GM23338 (cell line): ENCODE measurements around the gene EYS. TPM values are rescaled to one million over a fixed set of nuclear protein-coding genes. Genes with fewer than 3 reads are reported as not detected.
A peak's percentile ranks its signal among the peaks of the same experiment; 100 is the strongest.

Source experiments
- ATAC-seq: fragments of 200-7000 bp; cut with Tn5 transposase; 3 replicates; pipeline ENCODE4 v1.9.1; 2020
- DNase-seq: peaks from one replicate; pipeline ENCODE4 v3.0.0-alpha.2; 2015; ENCODE audit warnings: low spot score
- H2AFZ ChIP-seq: fragments of 200-600 bp; sonication (generic); 2 replicates; pipeline ENCODE4 v1.8.0; 2016; ENCODE audit warnings: antibody characterized with exemption, mild to moderate bottlenecking, moderate library complexity
- H3F3A ChIP-seq: fragments of 200-600 bp; sonication (generic); replicated peaks from 2 replicates; pipeline ENCODE4 v1.8.0; 2017; ENCODE audit warnings: antibody characterized with exemption, mixed run types, low read depth
- H3K27ac ChIP-seq: fragments of 200-600 bp; sonication (generic); 2 replicates; pipeline ENCODE4 v1.6.1; 2016; ENCODE audit warnings: low read depth
- H3K27me3 ChIP-seq: fragments of 200-600 bp; sonication (generic); 2 replicates; pipeline ENCODE4 v1.8.0; 2016; ENCODE audit warnings: mild to moderate bottlenecking, mixed run types, moderate library complexity; ENCODE audit not compliant: insufficient read depth
- H3K36me3 ChIP-seq: fragments of 200-600 bp; sonication (generic); 2 replicates; pipeline ENCODE4 v1.8.0; 2016; ENCODE audit warnings: mild to moderate bottlenecking; ENCODE audit not compliant: insufficient read depth
- H3K4me1 ChIP-seq: fragments of 200-600 bp; sonication (generic); 2 replicates; pipeline ENCODE4 v1.8.0; 2016; ENCODE audit warnings: mild to moderate bottlenecking, moderate library complexity; ENCODE audit not compliant: insufficient read depth
- H3K4me2 ChIP-seq: fragments of 200-600 bp; sonication (generic); 2 replicates; pipeline ENCODE4 v1.7.1; 2017; ENCODE audit warnings: mixed run types
- H3K4me3 ChIP-seq: fragments of 200-600 bp; sonication (generic); 2 replicates; pipeline ENCODE4 v1.6.1; 2016; ENCODE audit warnings: mixed run types
- H3K79me2 ChIP-seq: fragments of 200-600 bp; sonication (generic); replicated peaks from 2 replicates; pipeline ENCODE4 v1.8.0; 2017; ENCODE audit warnings: mild to moderate bottlenecking; ENCODE audit not compliant: insufficient read depth
- H3K9me2 ChIP-seq: fragments of 200-600 bp; sonication (generic); 2 replicates; pipeline ENCODE4 v1.8.0; 2017; ENCODE audit not compliant: insufficient read depth
- H4K20me1 ChIP-seq: fragments of 200-600 bp; sonication (generic); replicated peaks from 2 replicates; pipeline ENCODE4 v1.8.0; 2017; ENCODE audit warnings: mild to moderate bottlenecking; ENCODE audit not compliant: insufficient read depth
- H3K27ac Mint-ChIP-seq: 2 replicates; pipeline ENCODE4 v1.8.0; 2020; ENCODE audit warnings: inconsistent platforms, mild to moderate bottlenecking, moderate library complexity, mixed read lengths
- H3K27me3 Mint-ChIP-seq: 3 replicates; pipeline ENCODE4 v1.8.0; 2022; ENCODE audit warnings: low read depth, mild to moderate bottlenecking, moderate library complexity, mixed read lengths, inconsistent platforms; ENCODE audit not compliant: insufficient read depth, poor library complexity
- H3K36me3 Mint-ChIP-seq: 3 replicates; pipeline ENCODE4 v1.8.0; 2021; ENCODE audit warnings: low read depth, mild to moderate bottlenecking, inconsistent platforms, moderate library complexity, mixed read lengths
- H3K4me1 Mint-ChIP-seq: 3 replicates; pipeline ENCODE4 v1.8.0; 2020; ENCODE audit warnings: mild to moderate bottlenecking, inconsistent platforms, mixed read lengths
- H3K4me3 Mint-ChIP-seq: 3 replicates; pipeline ENCODE4 v1.8.0; 2021; ENCODE audit warnings: moderate library complexity, mild to moderate bottlenecking, inconsistent platforms, mixed read lengths
- H3K9me3 Mint-ChIP-seq: 3 replicates; pipeline ENCODE4 v1.8.0; 2020; ENCODE audit warnings: moderate library complexity, mild to moderate bottlenecking, inconsistent platforms, mixed read lengths
- CREB1 ChIP-seq: fragments of 250-450 bp; sonication (Bioruptor Pico); IDR thresholded peaks from 2 replicates; pipeline ENCODE4 v1.5.0; 2020; ENCODE audit warnings: low read depth, mild to moderate bottlenecking, moderate library complexity
- EZH2phosphoT487 ChIP-seq: fragments of 200-600 bp; sonication (generic); IDR thresholded peaks from one replicate; pipeline ENCODE4 v1.8.1; 2018; ENCODE audit warnings: antibody characterized with exemption; ENCODE audit not compliant: unreplicated experiment
- JUNB ChIP-seq: IDR thresholded peaks from one replicate; pipeline ENCODE4 v1.6.1; 2016; ENCODE audit warnings: antibody characterized with exemption; ENCODE audit not compliant: unreplicated experiment
- NANOG ChIP-seq: IDR thresholded peaks from 2 replicates; pipeline ENCODE4 v1.6.1; 2016; ENCODE audit warnings: antibody characterized with exemption, borderline replicate concordance
- POLR2AphosphoS5 ChIP-seq: IDR thresholded peaks from 2 replicates; pipeline ENCODE4 v1.6.1; 2016; ENCODE audit warnings: antibody characterized with exemption, low read depth
- STAT1 ChIP-seq: IDR thresholded peaks from one replicate; pipeline ENCODE4 v1.6.1; 2016; ENCODE audit warnings: antibody characterized with exemption; ENCODE audit not compliant: unreplicated experiment
- ZNF114 ChIP-seq: fragments of 250-450 bp; sonication (Bioruptor Pico); IDR thresholded peaks from 2 replicates; pipeline ENCODE4 v1.5.0; 2020; ENCODE audit warnings: mild to moderate bottlenecking, moderate library complexity
- polyA plus RNA-seq: library from polyadenylated mRNA; unstranded; fragments of >200 nt; fragmentation: Nextera tagmentation; extraction: Ambion mirVana; gene quantifications from 2 replicates; pipeline ENCODE4 v1.2.1, GENCODE V29; 2016
- total RNA-seq: library from RNA; depleted of rRNA; stranded (reverse); fragments of >200 nt; shearing (Covaris generic); gene quantifications from 2 replicates; pipeline ENCODE4 v1.2.3, GENCODE V29; 2014
- TF ChIP-seq, protein P1 (sequence below): IDR thresholded peaks from one replicate; pipeline ENCODE4 v1.6.1; 2018; ENCODE audit warnings: antibody characterized with exemption; ENCODE audit not compliant: unreplicated experiment
- TF ChIP-seq, protein P2 (sequence below): IDR thresholded peaks from 2 replicates; pipeline ENCODE4 v1.6.1; 2016; ENCODE audit warnings: antibody characterized with exemption
- TF ChIP-seq, protein P3 (sequence below), 2 experiments: fragments of 200-600 bp in 1 of 2; sonication (generic) in 1 of 2; conservative IDR thresholded peaks; 2 replicates each; pipeline versions ENCODE4 v1.5.1 to v1.6.1; 2016 to 2017; ENCODE audit warnings: antibody characterized with exemption in 2 of 2, low read depth in 2 of 2, mild to moderate bottlenecking in 2 of 2, moderate library complexity in 1 of 2

The EYS gene
- total and polyA plus RNA-seq, 2 experiments from 2014 or later, result 0.38 to 0.52 TPM

DNA sequence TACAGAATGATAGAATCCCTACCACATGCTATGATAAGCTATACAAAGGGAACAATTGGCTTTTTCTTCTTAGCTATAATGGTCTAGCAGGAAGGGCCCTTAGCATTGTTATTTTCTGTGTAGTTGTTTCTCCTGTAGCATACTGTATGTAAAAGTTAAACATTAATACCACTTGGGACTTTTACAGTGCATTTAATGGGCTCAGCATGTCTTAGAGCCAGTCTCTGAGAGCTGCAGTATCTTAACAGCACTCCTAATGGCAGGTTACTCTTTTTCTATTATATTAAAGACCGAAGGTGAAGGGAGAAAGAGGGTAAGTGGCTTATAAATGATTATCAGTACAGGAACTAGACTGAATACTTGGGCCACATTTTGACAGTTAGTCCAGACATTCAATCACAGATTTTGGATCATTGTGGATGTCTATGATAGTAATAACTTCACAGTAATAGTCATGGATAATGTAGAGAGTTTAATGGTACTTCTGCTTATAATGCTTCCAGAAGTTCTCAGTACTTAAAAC lies 1780.7 kb downstream of the EYS start (continued):
- TF ChIP-seq, protein P1, sequence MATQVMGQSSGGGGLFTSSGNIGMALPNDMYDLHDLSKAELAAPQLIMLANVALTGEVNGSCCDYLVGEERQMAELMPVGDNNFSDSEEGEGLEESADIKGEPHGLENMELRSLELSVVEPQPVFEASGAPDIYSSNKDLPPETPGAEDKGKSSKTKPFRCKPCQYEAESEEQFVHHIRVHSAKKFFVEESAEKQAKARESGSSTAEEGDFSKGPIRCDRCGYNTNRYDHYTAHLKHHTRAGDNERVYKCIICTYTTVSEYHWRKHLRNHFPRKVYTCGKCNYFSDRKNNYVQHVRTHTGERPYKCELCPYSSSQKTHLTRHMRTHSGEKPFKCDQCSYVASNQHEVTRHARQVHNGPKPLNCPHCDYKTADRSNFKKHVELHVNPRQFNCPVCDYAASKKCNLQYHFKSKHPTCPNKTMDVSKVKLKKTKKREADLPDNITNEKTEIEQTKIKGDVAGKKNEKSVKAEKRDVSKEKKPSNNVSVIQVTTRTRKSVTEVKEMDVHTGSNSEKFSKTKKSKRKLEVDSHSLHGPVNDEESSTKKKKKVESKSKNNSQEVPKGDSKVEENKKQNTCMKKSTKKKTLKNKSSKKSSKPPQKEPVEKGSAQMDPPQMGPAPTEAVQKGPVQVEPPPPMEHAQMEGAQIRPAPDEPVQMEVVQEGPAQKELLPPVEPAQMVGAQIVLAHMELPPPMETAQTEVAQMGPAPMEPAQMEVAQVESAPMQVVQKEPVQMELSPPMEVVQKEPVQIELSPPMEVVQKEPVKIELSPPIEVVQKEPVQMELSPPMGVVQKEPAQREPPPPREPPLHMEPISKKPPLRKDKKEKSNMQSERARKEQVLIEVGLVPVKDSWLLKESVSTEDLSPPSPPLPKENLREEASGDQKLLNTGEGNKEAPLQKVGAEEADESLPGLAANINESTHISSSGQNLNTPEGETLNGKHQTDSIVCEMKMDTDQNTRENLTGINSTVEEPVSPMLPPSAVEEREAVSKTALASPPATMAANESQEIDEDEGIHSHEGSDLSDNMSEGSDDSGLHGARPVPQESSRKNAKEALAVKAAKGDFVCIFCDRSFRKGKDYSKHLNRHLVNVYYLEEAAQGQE, result no peak
- TF ChIP-seq ZNF114 (CRISPR knock-in tag) (no peak), POLR2AphosphoS5 (no peak), STAT1 (no peak), EZH2phosphoT487 (no peak), CREB1 (CRISPR knock-in tag) (no peak), JUNB (no peak)
- TF ChIP-seq, protein P2, sequence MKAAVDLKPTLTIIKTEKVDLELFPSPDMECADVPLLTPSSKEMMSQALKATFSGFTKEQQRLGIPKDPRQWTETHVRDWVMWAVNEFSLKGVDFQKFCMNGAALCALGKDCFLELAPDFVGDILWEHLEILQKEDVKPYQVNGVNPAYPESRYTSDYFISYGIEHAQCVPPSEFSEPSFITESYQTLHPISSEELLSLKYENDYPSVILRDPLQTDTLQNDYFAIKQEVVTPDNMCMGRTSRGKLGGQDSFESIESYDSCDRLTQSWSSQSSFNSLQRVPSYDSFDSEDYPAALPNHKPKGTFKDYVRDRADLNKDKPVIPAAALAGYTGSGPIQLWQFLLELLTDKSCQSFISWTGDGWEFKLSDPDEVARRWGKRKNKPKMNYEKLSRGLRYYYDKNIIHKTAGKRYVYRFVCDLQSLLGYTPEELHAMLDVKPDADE, result no peak

DNA sequence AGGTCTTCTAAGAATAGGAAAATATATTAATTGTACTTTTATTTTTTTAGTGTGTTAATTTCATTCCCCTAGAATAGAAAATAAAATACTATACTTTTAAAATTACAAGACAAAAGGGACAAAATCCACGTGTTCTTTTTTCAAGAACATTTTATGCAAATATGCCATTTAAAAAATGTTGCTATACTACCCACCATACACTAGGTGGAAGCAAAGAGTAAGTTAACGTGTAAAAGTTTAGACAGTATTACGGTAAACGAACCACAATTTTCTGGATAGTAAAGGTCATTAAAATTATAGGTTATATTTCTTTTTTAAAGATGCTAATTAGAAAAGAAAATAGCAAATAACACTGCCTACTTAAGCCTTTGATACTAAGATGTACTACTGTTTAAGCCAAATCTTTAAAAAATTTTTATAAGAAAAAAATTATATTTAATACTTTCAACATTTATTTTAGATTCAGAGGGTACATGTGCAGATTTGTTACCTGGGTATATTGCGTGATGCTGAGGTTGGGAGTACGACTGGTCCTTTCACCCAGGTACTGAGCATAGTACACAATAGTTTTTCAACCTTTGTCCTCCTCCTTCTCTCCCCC lies 1783.8 kb downstream of the EYS start:
- Histone ChIP-seq H3K27ac (no peak overlapping the region), H3K4me3 (no peak overlapping the region), H4K20me1 (no peaks in the 10 kb centered on the region), H3K36me3 (no peaks in the 10 kb centered on the region), H3K79me2 (no peaks in the 10 kb centered on the region), H2AFZ (no peak overlapping the region), H3K4me1 (no peaks in the 10 kb centered on the region), H3F3A (no peaks in the 10 kb centered on the region), H3K4me2 (no peak overlapping the region), H3K9me2 (no peaks in the 10 kb centered on the region), H3K27me3 (no peaks in the 10 kb centered on the region)
- H3K36me3 Mint-ChIP-seq, result no peaks in the 10 kb centered on the region
- no peak for ATAC-seq
- no peaks in the 10 kb centered on the region for H3K27me3 Mint-ChIP-seq
- peak; percentile 65 for DNase-seq
- TF ChIP-seq NANOG, result no peak
- TF ChIP-seq, protein P3, sequence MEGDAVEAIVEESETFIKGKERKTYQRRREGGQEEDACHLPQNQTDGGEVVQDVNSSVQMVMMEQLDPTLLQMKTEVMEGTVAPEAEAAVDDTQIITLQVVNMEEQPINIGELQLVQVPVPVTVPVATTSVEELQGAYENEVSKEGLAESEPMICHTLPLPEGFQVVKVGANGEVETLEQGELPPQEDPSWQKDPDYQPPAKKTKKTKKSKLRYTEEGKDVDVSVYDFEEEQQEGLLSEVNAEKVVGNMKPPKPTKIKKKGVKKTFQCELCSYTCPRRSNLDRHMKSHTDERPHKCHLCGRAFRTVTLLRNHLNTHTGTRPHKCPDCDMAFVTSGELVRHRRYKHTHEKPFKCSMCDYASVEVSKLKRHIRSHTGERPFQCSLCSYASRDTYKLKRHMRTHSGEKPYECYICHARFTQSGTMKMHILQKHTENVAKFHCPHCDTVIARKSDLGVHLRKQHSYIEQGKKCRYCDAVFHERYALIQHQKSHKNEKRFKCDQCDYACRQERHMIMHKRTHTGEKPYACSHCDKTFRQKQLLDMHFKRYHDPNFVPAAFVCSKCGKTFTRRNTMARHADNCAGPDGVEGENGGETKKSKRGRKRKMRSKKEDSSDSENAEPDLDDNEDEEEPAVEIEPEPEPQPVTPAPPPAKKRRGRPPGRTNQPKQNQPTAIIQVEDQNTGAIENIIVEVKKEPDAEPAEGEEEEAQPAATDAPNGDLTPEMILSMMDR (conservative IDR thresholded peaks at IDR 0.05; ENCODE audit: low read depth in 2 of 2), result peak in 1 of 2 experiments; percentile 77; a peak in 3 of 4 replicates
- H3K9me3 Mint-ChIP-seq, result no peaks in the 10 kb centered on the region
- H3K4me1 Mint-ChIP-seq, result no peaks in the 10 kb centered on the region
- no peak overlapping the region for H3K27ac Mint-ChIP-seq
- H3K4me3 Mint-ChIP-seq, result no peak overlapping the region
